GM12878 (cell line): ENCODE results near the gene KIF6. TPM values are rescaled to one million over a fixed set of nuclear protein-coding genes. Genes with fewer than 3 reads are reported as not detected.

Experiments used
- ATAC-seq: fragments of 200-7000 bp; cut with Tn5 transposase; 3 replicates; pipeline ENCODE4 v1.9.1; 2020; ENCODE audit warnings: mild to moderate bottlenecking, moderate library complexity
- BruUV-seq: library from RNA; stranded (reverse); fragments of 400-500 nt; replicated peaks from 2 replicates; lab custom pipeline; 2021; lab: Mats Ljungman, UMichigan
- CTCF ChIA-PET: fragments of 300-600 bp; sonication (Branson Sonifier 250); formaldehyde crosslinking; extraction: SDS; loops from one replicate; lab custom pipeline; 2021; ENCODE audit warnings: inconsistent platforms; lab: Yijun Ruan, JAX
- POLR2A ChIA-PET: fragments of 350-600 bp; formaldehyde crosslinking; extraction: SDS; loops from one replicate; lab custom pipeline; 2021; ENCODE audit warnings: inconsistent platforms; lab: Charles Lee
- RAD21 ChIA-PET: fragments of 300-600 bp; sonication (Branson Sonifier 250); formaldehyde crosslinking; loops from one replicate; lab custom pipeline; 2023; ENCODE audit warnings: antibody characterized with exemption; ENCODE audit not compliant: unreplicated experiment; lab: Charles Lee
- SMC1A ChIA-PET: fragments of 300-600 bp; sonication (Branson Sonifier 250); formaldehyde crosslinking; loops from one replicate; lab custom pipeline; 2023; ENCODE audit not compliant: unreplicated experiment, uncharacterized antibody; lab: Charles Lee
- DNase-seq: peaks from one replicate; pipeline ENCODE4 v3.0.0-alpha.2; 2011; ENCODE audit warnings: low read depth, low spot score
- FAIRE-seq: peaks from 3 replicates; lab custom pipeline; 2011; peaks lifted over from hg19 to GRCh38; lab: Jason Lieb, UNC
- H2AFZ ChIP-seq: 2 replicates; pipeline ENCODE4 v1.6.0; 2011; ENCODE audit warnings: low read depth, low read length, control low read depth; ENCODE audit not compliant: control insufficient read depth
- H3K27ac ChIP-seq: 2 replicates; pipeline ENCODE4 v1.5.1; 2011; ENCODE audit warnings: control low read depth; ENCODE audit not compliant: control insufficient read depth, insufficient read depth
- H3K27me3 ChIP-seq, 2 experiments: replicated peaks in 1 of 2; 2 replicates each; pipeline versions ENCODE4 v1.6.0 to v1.6.1; 2011; ENCODE audit warnings: low read length in 1 of 2; ENCODE audit not compliant: control insufficient read depth in 2 of 2, insufficient read depth in 2 of 2
- H3K36me3 ChIP-seq, 2 experiments: 2 replicates each; pipeline ENCODE4 v1.5.1; 2011; ENCODE audit warnings: low read length in 1 of 2; ENCODE audit not compliant: control insufficient read depth in 2 of 2, insufficient read depth in 2 of 2
- H3K4me1 ChIP-seq: 2 replicates; pipeline ENCODE4 v1.6.1; 2011; ENCODE audit warnings: mild to moderate bottlenecking, low read length, moderate library complexity, mixed read lengths; ENCODE audit not compliant: control insufficient read depth, insufficient read depth
- H3K4me2 ChIP-seq: 2 replicates; pipeline ENCODE4 v1.6.0; 2011; ENCODE audit warnings: control low read depth; ENCODE audit not compliant: control insufficient read depth, insufficient read depth
- H3K4me3 ChIP-seq: fragments of 200-600 bp; sonication (generic); 2 replicates; pipeline ENCODE4 v1.5.1; 2016
- H3K79me2 ChIP-seq: 2 replicates; pipeline ENCODE4 v1.6.0; 2011; ENCODE audit warnings: low read length; ENCODE audit not compliant: control insufficient read depth, insufficient read depth
- H3K9ac ChIP-seq: 2 replicates; pipeline ENCODE4 v1.8.0; 2011; ENCODE audit warnings: low read length, control low read depth, mixed read lengths; ENCODE audit not compliant: control insufficient read depth, insufficient read depth
- H3K9me3 ChIP-seq: replicated peaks from 3 replicates; pipeline ENCODE4 v1.5.1; 2011; ENCODE audit warnings: mild to moderate bottlenecking, low read length; ENCODE audit not compliant: control insufficient read depth, insufficient read depth
- H4K20me1 ChIP-seq: 2 replicates; pipeline ENCODE4 v1.6.0; 2011; ENCODE audit not compliant: control insufficient read depth, insufficient read depth
- CBX3 ChIP-seq: fragments of 200-600 bp; sonication (generic); IDR thresholded peaks from 2 replicates; pipeline ENCODE4 v1.6.1; 2016; ENCODE audit warnings: low read depth, borderline replicate concordance
- EGR1 ChIP-seq, 2 experiments: IDR thresholded peaks; 1 replicate in 1 of 2; 2 replicates in 1 of 2; pipeline ENCODE4 v1.6.1; 2011 to 2012; ENCODE audit warnings: low read depth in 2 of 2, low read length in 2 of 2, borderline replicate concordance in 1 of 2, mild to moderate bottlenecking in 1 of 2, moderate library complexity in 1 of 2
- MEF2A ChIP-seq: IDR thresholded peaks from 2 replicates; pipeline ENCODE4 v1.6.1; 2011; ENCODE audit warnings: low read depth, mild to moderate bottlenecking, low read length, moderate library complexity; ENCODE audit not compliant: insufficient read depth
- MTA2 ChIP-seq: fragments of 450-650 bp; IDR thresholded peaks from 2 replicates; pipeline ENCODE4 v1.6.1; 2016; ENCODE audit warnings: low read depth, mild to moderate bottlenecking, moderate library complexity
- NFYA ChIP-seq: IDR thresholded peaks from 2 replicates; pipeline ENCODE4 v1.6.1; 2011; ENCODE audit warnings: low read depth, mild to moderate bottlenecking, low read length, improper control_type of control experiment, borderline replicate concordance
- NR2C2 ChIP-seq: IDR thresholded peaks from 2 replicates; pipeline ENCODE4 v1.6.1; 2011; ENCODE audit warnings: borderline replicate concordance, low read depth; ENCODE audit not compliant: control insufficient read depth, insufficient read length
- PAX5 ChIP-seq: IDR thresholded peaks from 2 replicates; pipeline ENCODE4 v1.6.1; 2011; ENCODE audit warnings: low read depth, low read length, borderline replicate concordance
- POLR2AphosphoS5 ChIP-seq: IDR thresholded peaks from 2 replicates; pipeline ENCODE4 v1.6.1; 2011; ENCODE audit warnings: mild to moderate bottlenecking, low read length, inconsistent platforms
- RAD51 ChIP-seq: fragments of 450-650 bp; IDR thresholded peaks from 2 replicates; pipeline ENCODE4 v1.6.1; 2016; ENCODE audit warnings: moderate library complexity, mild to moderate bottlenecking, inconsistent platforms
- RFX5 ChIP-seq: IDR thresholded peaks from 2 replicates; pipeline ENCODE4 v1.6.1; 2011; ENCODE audit warnings: low read depth, low read length, improper control_type of control experiment
- SIX5 ChIP-seq: IDR thresholded peaks from 2 replicates; pipeline ENCODE4 v1.6.1; 2011; ENCODE audit warnings: mild to moderate bottlenecking, low read depth, low read length, moderate library complexity; ENCODE audit not compliant: severe bottlenecking
- ZSCAN29 ChIP-seq: fragments of 450-650 bp; IDR thresholded peaks from 2 replicates; pipeline ENCODE4 v1.6.1; 2017; ENCODE audit warnings: mild to moderate bottlenecking, moderate library complexity
- in situ Hi-C: fragments of 300-500 bp; cut with MboI; formaldehyde crosslinking; loops from 9 replicates; pipeline ENCODE4 v1.14.3; 2018; ENCODE audit warnings: mixed read lengths
- intact Hi-C: fragments of 100-400 bp; cut with micrococcal nuclease; formaldehyde crosslinking; loops from one replicate; pipeline ENCODE4 v1.14.2; 2022; ENCODE audit not compliant: unreplicated experiment
- polyA plus RNA-seq, 11 experiments: library from polyadenylated mRNA; depleted of rRNA in 4 of 11; unstranded in 6 of 11; stranded (reverse) in 5 of 11; fragments of >200 nt; fragmentation: Nextera tagmentation in 4 of 11; fragmentation: Illumina TruSeq in 1 of 11; extraction: Ambion mirVana in 4 of 11; extraction: Trizol in 1 of 11; gene quantifications; 1 replicate in 1 of 11; 2 replicates in 10 of 11; pipeline versions ENCODE4 v1.2.1 to v1.2.3, GENCODE V29; 2011 to 2016; ENCODE audit warnings: inconsistent platforms in 2 of 11, missing spikeins in 2 of 11, low read depth in 1 of 11
- total RNA-seq, 4 experiments: library from RNA; depleted of rRNA in 3 of 4; stranded (reverse); fragments of >200 nt in 3 of 4; fragmentation: Illumina TruSeq in 1 of 4; extraction: Trizol in 1 of 4; gene quantifications; 2 replicates each; pipeline versions ENCODE4 v1.2.1 to v1.2.3, GENCODE V29; 2013 to 2021
- TF ChIP-seq, protein P1 (sequence below): IDR thresholded peaks from 2 replicates; pipeline ENCODE4 v1.6.1; 2012; ENCODE audit warnings: low read depth, low read length, improper control_type of control experiment
- TF ChIP-seq, protein P2 (sequence below): IDR thresholded peaks from 2 replicates; pipeline ENCODE4 v1.6.1; 2012; ENCODE audit warnings: low read depth, low read length, improper control_type of control experiment

Gene KIF6
- total and polyA plus RNA-seq, 10 of the 15 experiments (the other 5 are each of a cell fraction or from before 2014, with no cell fraction given) = 0.09 to 1.0 (median 0.28) TPM

GRCh38 chr6:39693206-39693605 is 32.0 kb downstream of the KIF6 start:
- Histone ChIP-seq H2AFZ (no peak overlapping the region), H3K4me1 (peaks cover 7% of the 10 kb centered on the region; the same call in 1 of the 2 replicates), H3K9me3 (peaks cover 2% of the 10 kb centered on the region), H3K79me2 (no peaks in the 10 kb centered on the region), H3K27ac (no peak overlapping the region), H4K20me1 (no peaks in the 10 kb centered on the region), H3K4me3 (no peak overlapping the region), H3K27me3 (no peaks in the 10 kb centered on the region), H3K4me2 (no peak overlapping the region), H3K9ac (no peak overlapping the region), H3K36me3 (no peaks in the 10 kb centered on the region; a peak in 1 of 4 replicates)
- in situ Hi-C loops = no loop called here
- DNase-seq (no peak), FAIRE-seq (no peak), ATAC-seq (no peak)
- ChIA-PET POLR2A (no interaction called here), SMC1A (interaction anchor here (0.9 to 2.3 kb wide), 10 partner anchors 10 to 98 kb away, joined by 3 to 10 read pairs (median 4); no protein-coding TSS in a partner anchor), CTCF (interaction anchor here (1.4 kb wide), 1 partner anchor 172 kb away, joined by 3 read pairs; no protein-coding TSS in a partner anchor), RAD21 (no interaction called here)
- intact Hi-C loops = no loop called here
- TF ChIP-seq, protein P1, sequence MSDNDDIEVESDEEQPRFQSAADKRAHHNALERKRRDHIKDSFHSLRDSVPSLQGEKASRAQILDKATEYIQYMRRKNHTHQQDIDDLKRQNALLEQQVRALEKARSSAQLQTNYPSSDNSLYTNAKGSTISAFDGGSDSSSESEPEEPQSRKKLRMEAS = no peak
- TF ChIP-seq MEF2A (no peak), SIX5 (no peak), EGR1 (IDR thresholded peaks at IDR 0.05; ENCODE audit: borderline replicate concordance in 1 of 2, low read depth in 2 of 2, low read length in 2 of 2) (no peak), NR2C2 (no peak), NFYA (no peak), POLR2AphosphoS5 (no peak), PAX5 (no peak), MTA2 (peak; percentile 52; the same call in 1 of the 2 replicates), CBX3 (no peak), RFX5 (no peak), ZSCAN29 (no peak), RAD51 (peak; percentile 43; the same call in 1 of the 2 replicates)
- TF ChIP-seq, protein P2, sequence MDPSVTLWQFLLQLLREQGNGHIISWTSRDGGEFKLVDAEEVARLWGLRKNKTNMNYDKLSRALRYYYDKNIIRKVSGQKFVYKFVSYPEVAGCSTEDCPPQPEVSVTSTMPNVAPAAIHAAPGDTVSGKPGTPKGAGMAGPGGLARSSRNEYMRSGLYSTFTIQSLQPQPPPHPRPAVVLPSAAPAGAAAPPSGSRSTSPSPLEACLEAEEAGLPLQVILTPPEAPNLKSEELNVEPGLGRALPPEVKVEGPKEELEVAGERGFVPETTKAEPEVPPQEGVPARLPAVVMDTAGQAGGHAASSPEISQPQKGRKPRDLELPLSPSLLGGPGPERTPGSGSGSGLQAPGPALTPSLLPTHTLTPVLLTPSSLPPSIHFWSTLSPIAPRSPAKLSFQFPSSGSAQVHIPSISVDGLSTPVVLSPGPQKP = no peak
- BruUV-seq = no TSS peak
